ENCODE data around the gene MAST4.

The MAST4 gene

GRCh38 chr5:66850354-66851075, 254.3 kb downstream of the MAST4 start:
- no peak overlapping the region for H3K4me3 ChIP-seq (replicated peaks; ENCODE audit: insufficient read depth, low read length)
- DNase-seq (ENCODE audit: low read depth in 1 of 2, low spot score in 1 of 2): peak; percentile 19 to 64
- H3K27me3 ChIP-seq (ENCODE audit: insufficient read depth, poor library complexity, severe bottlenecking): no peaks in the 10 kb centered on the region
- H3K27ac ChIP-seq (replicated peaks): no peak overlapping the region
- TF ChIP-seq, protein P1, sequence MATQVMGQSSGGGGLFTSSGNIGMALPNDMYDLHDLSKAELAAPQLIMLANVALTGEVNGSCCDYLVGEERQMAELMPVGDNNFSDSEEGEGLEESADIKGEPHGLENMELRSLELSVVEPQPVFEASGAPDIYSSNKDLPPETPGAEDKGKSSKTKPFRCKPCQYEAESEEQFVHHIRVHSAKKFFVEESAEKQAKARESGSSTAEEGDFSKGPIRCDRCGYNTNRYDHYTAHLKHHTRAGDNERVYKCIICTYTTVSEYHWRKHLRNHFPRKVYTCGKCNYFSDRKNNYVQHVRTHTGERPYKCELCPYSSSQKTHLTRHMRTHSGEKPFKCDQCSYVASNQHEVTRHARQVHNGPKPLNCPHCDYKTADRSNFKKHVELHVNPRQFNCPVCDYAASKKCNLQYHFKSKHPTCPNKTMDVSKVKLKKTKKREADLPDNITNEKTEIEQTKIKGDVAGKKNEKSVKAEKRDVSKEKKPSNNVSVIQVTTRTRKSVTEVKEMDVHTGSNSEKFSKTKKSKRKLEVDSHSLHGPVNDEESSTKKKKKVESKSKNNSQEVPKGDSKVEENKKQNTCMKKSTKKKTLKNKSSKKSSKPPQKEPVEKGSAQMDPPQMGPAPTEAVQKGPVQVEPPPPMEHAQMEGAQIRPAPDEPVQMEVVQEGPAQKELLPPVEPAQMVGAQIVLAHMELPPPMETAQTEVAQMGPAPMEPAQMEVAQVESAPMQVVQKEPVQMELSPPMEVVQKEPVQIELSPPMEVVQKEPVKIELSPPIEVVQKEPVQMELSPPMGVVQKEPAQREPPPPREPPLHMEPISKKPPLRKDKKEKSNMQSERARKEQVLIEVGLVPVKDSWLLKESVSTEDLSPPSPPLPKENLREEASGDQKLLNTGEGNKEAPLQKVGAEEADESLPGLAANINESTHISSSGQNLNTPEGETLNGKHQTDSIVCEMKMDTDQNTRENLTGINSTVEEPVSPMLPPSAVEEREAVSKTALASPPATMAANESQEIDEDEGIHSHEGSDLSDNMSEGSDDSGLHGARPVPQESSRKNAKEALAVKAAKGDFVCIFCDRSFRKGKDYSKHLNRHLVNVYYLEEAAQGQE (IDR thresholded peaks at IDR 0.05; ENCODE audit: insufficient replicate concordance, low read depth): no peak
- peak; percentile 75 for TF ChIP-seq SPI1 (IDR thresholded peaks at IDR 0.05; ENCODE audit: borderline replicate concordance, low read depth)

- DNase-seq (ENCODE audit: low read depth in 1 of 2, low spot score in 1 of 2): no peak
- no peak for TF ChIP-seq POLR2AphosphoS5 (IDR thresholded peaks at IDR 0.05; ENCODE audit: low read depth)
- no peak for TF ChIP-seq GABPA (IDR thresholded peaks at IDR 0.05; ENCODE audit: low read depth)
- H3K4me3 ChIP-seq (replicated peaks; ENCODE audit: insufficient read depth, low read length): no peak overlapping the region
- H3K27ac ChIP-seq (replicated peaks): no peak overlapping the region
- H3K27me3 ChIP-seq (ENCODE audit: insufficient read depth, poor library complexity, severe bottlenecking): no peaks in the 10 kb centered on the region
Observed at GRCh38 chr5:66851306-66851705, 255.1 kb downstream of the MAST4 start.

DNA sequence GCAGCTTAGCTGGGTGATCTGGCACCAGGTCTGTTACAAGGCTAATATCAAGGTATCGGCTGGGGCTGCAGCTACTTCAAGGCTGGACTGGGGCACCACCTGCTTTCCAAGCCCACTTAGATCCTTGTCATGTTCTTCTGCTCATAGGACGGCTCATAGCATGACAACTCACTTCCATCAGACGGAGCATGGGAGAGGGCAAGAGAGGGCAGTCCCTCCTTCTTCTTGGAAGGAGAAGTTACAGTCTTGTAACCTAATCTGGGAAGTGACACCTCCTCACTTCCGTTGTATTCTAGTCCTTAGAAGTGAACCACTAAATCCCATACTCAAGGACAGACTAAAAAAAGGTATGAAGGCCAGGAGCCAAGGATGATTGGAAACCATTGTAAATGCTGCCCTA, 258.2 kb downstream of the MAST4 start:
- DNase-seq (ENCODE audit: low read depth in 1 of 2, low spot score in 1 of 2): no peak
- H3K27ac ChIP-seq (replicated peaks): no peak overlapping the region
- TF ChIP-seq SPI1 (IDR thresholded peaks at IDR 0.05; ENCODE audit: borderline replicate concordance, low read depth): no peak
- TF ChIP-seq CTCF (IDR thresholded peaks at IDR 0.05; ENCODE audit: insufficient read depth, low read length): no peak
- TF ChIP-seq, protein P1 (IDR thresholded peaks at IDR 0.05; ENCODE audit: insufficient replicate concordance, low read depth): no peak
- no peak for TF ChIP-seq POLR2AphosphoS5 (IDR thresholded peaks at IDR 0.05; ENCODE audit: low read depth)
- TF ChIP-seq GABPA (IDR thresholded peaks at IDR 0.05; ENCODE audit: low read depth): no peak
- no peaks in the 10 kb centered on the region for H3K27me3 ChIP-seq (ENCODE audit: insufficient read depth, poor library complexity, severe bottlenecking)
- H3K4me3 ChIP-seq (replicated peaks; ENCODE audit: insufficient read depth, low read length): no peak overlapping the region

DNA sequence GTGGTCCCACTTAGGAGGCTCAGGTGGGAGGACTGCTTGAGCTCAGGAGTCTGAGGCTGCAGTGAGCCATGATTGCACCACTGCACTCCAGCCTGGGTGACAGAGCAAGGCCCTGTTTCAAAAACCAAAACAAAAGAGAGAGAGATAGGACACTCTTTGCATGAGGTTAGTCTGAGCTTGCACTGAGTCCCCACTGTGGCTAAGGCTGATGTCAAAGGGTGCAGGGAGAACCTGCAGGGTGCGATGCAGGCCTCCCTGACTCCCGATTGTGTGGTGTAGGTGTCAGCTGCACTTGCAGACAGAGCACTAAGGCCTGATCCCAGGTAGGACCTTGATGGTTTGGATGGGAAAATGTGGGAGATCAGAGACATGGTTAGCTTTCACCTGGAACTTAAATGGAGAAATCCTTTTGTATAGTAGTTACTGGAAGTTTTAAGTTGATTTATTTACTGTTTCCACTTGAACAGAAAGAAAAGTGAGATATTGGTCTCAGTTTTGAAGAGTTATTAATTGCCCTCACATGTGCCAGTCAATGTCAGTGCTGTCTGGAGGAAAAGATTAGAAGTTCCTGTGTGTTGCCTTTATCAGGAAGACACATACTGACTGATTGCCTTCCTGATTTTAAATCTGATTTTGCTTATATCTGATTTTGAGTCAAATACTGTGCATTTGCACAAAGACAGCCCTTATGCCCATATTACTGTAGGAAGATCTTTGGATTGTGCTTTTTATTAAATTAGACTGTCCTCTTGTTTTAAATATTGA, 260.0 kb downstream of the MAST4 start:
- no peak for DNase-seq (ENCODE audit: low read depth in 1 of 2, low spot score in 1 of 2)

More for the DNA sequence above, 260.0 kb downstream of the MAST4 start:
- Histone ChIP-seq H3K27ac (replicated peaks) (no peak overlapping the region), H3K4me3 (replicated peaks; ENCODE audit: insufficient read depth, low read length) (no peak overlapping the region), H3K27me3 (ENCODE audit: insufficient read depth, poor library complexity, severe bottlenecking) (no peaks in the 10 kb centered on the region)
- TF ChIP-seq SPI1 (IDR thresholded peaks at IDR 0.05; ENCODE audit: borderline replicate concordance, low read depth) (no peak), CTCF (IDR thresholded peaks at IDR 0.05; ENCODE audit: insufficient read depth, low read length) (no peak), POLR2AphosphoS5 (IDR thresholded peaks at IDR 0.05; ENCODE audit: low read depth) (no peak), GABPA (IDR thresholded peaks at IDR 0.05; ENCODE audit: low read depth) (no peak)
- TF ChIP-seq, protein P1 (IDR thresholded peaks at IDR 0.05; ENCODE audit: insufficient replicate concordance, low read depth): no peak
